Measurements from ENCODE around the gene IL9.

GRCh38 chr5:135900276-135900675 is 4.6 kb upstream of the IL9 start:
- TF ChIP-seq CTCF (conservative IDR thresholded peaks at IDR 0.05 in 1 of 2, IDR thresholded peaks at IDR 0.05 in 1 of 2; ENCODE audit: low read depth in 1 of 2, low read length in 2 of 2) (no peak), EZH2 (IDR thresholded peaks at IDR 0.05; ENCODE audit: low read length, missing control alignments) (no peak)

Measured in fibroblast of lung (primary cell).